ENCODE data around the gene GPATCH3. TPM values are rescaled to one million over a fixed set of nuclear protein-coding genes. Genes with fewer than 3 reads are reported as not detected.

The GPATCH3 gene
- total RNA-seq, 2 donors from 2014 or later = 9.4 to 13.4 TPM

DNA sequence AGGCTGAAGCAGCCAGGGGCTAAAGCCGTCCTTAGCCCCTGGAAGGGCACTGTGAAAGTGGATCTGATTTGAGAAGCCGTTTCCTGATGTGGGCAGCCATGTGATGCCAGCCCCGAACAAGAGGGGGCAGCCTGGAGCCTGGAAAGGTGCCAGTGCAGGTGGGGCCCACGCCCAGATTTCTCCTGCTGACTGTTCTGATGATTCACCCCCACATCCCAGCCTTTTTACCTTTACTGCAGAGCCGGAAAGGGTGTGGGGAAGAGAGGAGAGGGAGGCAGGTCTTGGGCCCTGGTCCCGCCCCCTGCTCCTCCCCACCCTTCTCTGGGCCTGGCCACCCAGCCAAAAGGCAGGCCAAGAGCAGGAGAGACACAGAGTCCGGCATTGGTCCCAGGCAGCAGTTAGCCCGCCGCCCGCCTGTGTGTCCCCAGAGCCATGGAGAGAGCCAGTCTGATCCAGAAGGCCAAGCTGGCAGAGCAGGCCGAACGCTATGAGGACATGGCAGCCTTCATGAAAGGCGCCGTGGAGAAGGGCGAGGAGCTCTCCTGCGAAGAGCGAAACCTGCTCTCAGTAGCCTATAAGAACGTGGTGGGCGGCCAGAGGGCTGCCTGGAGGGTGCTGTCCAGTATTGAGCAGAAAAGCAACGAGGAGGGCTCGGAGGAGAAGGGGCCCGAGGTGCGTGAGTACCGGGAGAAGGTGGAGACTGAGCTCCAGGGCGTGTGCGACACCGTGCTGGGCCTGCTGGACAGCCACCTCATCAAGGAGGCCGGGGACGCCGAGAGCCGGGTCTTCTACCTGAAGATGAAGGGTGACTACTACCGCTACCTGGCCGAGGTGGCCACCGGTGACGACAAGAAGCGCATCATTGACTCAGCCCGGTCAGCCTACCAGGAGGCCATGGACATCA lies 37.2 kb downstream of the GPATCH3 start, which contains the start of gene SFN:
Gene SFN (plus strand): TSS at position 369 of the 904 bp plus-strand sequence. CDS start 64 bp downstream, at position 433.
- H3K27ac Mint-ChIP-seq = peak within 1 kb of the TSS; percentile 85
- no peaks in the 10 kb centered on the region for H3K9me3 Mint-ChIP-seq
- no peaks in the 10 kb centered on the region for H3K36me3 Mint-ChIP-seq (ENCODE audit: low read depth)
- no peaks in the 10 kb centered on the region for H3K27me3 Mint-ChIP-seq
- no peak for ATAC-seq (replicated peaks)
- H3K4me3 Mint-ChIP-seq = peak within 1 kb of the TSS; percentile 87
- peaks cover 23% of the 10 kb centered on the region for H3K4me1 Mint-ChIP-seq

DNA sequence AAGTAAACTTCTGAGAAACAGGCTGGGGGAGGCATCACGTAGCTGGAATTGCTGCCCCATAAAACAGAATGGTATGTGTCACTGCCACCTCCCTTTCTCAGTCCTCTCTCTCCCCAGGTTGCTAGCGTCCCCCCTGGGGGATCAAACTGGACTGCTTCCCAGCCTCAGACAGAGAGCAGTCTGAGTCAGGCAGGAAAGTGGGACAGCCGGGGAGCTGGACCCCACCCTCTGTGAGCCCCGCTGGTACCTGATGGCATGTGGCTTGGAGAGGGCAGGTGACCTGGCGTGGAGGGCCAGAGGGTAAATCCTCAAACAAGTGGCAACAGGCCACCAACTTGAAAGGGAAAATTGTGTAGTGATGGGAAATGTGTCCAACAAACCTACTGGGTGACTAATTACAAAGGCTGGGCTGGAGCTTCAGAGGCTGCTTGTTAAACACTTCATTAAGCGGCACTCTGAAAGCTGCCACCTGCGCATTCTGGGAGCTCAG lies 38.3 kb downstream of the GPATCH3 start:
- H3K4me3 Mint-ChIP-seq = peak overlapping the region; percentile 87
- no peaks in the 10 kb centered on the region for H3K9me3 Mint-ChIP-seq
- no peaks in the 10 kb centered on the region for H3K27me3 Mint-ChIP-seq
- peaks cover 23% of the 10 kb centered on the region for H3K4me1 Mint-ChIP-seq
- no peak for ATAC-seq (replicated peaks)
- H3K27ac Mint-ChIP-seq = peak overlapping the region; percentile 85
- peaks cover 2% of the 10 kb centered on the region for H3K36me3 Mint-ChIP-seq (ENCODE audit: low read depth)

DNA sequence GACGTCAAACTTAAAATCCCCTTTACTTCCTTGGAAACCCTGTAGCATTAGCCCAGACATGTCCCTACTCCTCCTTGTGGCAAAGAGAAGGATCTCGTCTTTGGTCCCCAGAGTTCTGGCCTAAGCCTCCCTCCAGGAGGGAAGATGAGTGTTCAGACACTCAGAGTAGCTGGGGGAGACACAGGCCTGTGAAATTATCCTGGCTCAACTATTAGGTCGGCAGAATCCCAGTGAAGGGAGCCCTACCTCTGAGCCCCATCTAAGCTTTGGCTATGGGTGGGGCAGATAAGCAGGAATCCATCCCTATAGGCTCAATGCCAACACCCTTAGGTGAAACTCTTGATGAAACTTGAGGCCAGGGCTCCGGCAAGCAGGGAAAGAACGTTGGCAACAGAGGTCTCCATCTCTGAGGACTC lies 39.0 kb downstream of the GPATCH3 start:
- ATAC-seq (replicated peaks) = no peak
- Mint-ChIP-seq H3K27ac (peak overlapping the region; percentile 85), H3K9me3 (no peaks in the 10 kb centered on the region), H3K36me3 (ENCODE audit: low read depth) (peaks cover 6% of the 10 kb centered on the region), H3K4me3 (peak overlapping the region; percentile 87), H3K27me3 (no peaks in the 10 kb centered on the region), H3K4me1 (peaks cover 23% of the 10 kb centered on the region)

DNA sequence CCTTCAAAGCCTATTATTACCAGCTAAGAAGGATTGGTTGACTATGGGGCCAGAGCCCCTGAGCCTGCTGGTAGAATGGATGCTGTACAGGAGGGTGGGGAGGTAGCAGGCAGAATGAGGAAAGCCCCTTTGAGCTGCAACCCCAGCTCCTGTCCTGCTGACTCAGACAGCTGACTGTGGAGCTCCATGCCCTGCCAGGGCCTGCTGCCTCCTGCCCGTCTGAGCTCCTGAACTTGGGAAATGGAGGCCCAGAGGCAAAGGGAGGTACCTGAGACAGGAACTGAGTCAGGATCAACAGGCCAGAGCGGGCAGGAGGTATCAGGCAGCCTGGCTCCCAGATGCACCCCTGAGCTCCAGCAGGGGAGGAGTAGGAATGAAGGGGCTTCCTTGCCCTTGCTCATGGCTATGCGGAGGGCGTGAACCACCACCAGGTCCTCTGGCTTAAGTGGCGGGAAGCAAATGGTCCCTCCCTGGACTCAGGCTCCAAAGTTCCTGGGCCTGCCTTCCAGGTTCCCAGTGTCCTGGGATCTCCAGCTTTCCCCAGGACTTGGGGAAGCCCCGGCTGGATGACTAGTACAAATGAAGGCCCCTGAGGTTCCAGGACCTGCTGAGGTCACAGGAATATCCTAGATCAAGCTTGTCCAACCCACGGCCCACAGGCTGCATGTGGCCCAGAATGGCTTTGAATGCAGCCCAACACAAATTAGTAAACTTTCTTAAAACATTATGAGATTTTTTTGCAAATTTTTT lies 41.2 kb downstream of the GPATCH3 start:
- H3K36me3 Mint-ChIP-seq (ENCODE audit: low read depth) = peaks cover 26% of the 10 kb centered on the region

DNA sequence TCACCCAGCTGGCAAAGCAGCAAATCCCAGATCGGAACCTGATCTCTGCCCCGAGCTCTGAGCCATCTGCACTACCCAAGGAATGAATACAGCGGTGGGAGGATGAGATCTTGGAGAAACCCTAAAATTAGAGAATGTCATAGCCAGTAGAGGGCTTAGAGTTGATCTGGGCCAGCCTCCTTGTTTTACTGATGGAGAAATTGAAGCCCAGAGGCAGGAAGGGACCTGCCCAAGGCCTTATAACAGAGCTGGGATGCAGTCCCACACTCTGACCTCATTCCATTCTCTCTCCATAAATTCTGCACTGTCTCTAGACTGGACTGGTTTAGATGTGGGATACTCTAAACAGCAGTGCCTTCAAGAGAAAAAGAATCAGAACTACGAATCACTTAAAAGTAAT lies 42.1 kb downstream of the GPATCH3 start:
- no peaks in the 10 kb centered on the region for H3K9me3 Mint-ChIP-seq
- peaks cover 19% of the 10 kb centered on the region for H3K4me1 Mint-ChIP-seq
- H3K4me3 Mint-ChIP-seq = no peak overlapping the region
- peaks cover 35% of the 10 kb centered on the region for H3K36me3 Mint-ChIP-seq (ENCODE audit: low read depth)
- no peak for ATAC-seq (replicated peaks)
- H3K27ac Mint-ChIP-seq = no peak overlapping the region
- H3K27me3 Mint-ChIP-seq = no peaks in the 10 kb centered on the region

More for the DNA sequence above, 41.2 kb downstream of the GPATCH3 start:
- no peak overlapping the region for H3K4me3 Mint-ChIP-seq
- no peak overlapping the region for H3K27ac Mint-ChIP-seq
- H3K9me3 Mint-ChIP-seq = no peaks in the 10 kb centered on the region
- peak; percentile 15 for ATAC-seq (replicated peaks)
- H3K27me3 Mint-ChIP-seq = no peaks in the 10 kb centered on the region
- peaks cover 23% of the 10 kb centered on the region for H3K4me1 Mint-ChIP-seq

DNA sequence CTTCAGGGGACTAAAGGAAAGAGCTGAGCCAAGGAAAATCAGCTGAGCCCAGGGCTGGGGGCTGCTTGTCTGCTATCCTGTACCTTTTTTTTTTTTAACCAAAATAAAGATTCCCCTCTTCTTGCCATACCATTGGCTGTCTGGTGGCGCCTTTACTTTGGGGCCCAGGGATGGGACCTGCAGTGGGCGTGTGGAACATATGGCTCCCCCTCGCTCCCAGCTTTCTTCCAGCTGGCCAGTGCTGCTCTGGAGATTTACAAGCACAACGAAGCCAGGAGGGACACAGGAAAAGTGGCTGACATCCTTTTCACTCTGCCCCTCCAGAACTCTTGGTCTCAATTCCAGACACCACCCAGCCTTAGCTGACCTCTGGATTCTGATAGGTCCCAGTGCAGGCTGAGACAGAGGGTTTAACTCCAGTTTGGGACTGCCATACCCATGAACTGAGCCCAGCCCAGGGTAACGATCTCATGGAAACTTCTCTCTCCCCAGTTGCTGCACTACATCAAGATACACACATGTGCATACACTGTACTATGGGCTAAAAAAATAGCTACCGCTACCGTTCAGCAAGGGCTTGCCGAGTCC lies 42.7 kb downstream of the GPATCH3 start:
- Mint-ChIP-seq H3K27me3 (no peaks in the 10 kb centered on the region), H3K36me3 (ENCODE audit: low read depth) (peaks cover 41% of the 10 kb centered on the region), H3K27ac (no peak overlapping the region), H3K4me1 (peaks cover 13% of the 10 kb centered on the region), H3K9me3 (no peaks in the 10 kb centered on the region), H3K4me3 (no peak overlapping the region)
- no peak for ATAC-seq (replicated peaks)

DNA sequence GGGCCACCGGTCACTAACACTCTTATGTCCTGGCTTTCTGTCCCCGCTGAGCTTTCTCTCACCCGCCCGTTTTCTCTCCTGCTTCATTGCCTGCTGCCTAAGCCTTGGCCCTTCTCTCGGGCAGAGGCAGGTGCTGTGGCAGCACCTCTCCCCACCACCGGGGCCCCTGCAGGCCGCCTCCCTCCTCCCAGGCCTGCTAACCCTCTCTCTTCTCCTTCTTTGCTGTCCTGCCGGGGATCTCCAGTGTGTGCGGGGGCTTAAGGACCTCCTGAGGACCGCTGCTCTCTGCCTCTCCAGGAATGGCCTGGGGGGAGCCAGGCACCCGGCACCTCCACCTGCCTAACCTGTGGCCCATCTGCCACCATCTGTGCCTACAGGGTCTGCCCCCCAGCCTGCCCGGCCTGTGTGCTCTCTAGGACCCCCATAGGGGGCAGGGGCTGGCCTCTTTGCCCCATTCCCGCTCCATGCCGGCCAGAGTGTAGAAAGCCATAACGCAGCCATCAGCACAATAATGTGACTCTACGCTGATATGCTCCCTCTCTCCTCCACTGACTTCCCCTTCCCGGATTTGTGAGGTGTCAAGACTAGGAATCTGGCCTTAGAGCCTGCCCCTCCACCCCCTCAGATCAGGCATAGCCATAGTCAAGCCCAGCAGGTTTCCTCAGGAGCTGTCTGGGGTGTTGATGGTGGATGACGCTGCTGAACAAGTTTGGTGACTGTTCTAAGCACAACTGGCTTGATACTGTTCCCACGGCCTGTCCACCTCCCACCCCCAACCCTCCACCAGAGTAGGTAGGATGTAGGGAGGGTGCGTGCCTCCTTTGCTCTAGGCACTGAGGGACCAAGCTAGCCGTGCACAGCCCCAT lies 43.4 kb downstream of the GPATCH3 start:
- H3K27me3 Mint-ChIP-seq = no peaks in the 10 kb centered on the region
- H3K4me3 Mint-ChIP-seq = no peak overlapping the region
- peak overlapping the region; percentile 12 for H3K27ac Mint-ChIP-seq

DNA sequence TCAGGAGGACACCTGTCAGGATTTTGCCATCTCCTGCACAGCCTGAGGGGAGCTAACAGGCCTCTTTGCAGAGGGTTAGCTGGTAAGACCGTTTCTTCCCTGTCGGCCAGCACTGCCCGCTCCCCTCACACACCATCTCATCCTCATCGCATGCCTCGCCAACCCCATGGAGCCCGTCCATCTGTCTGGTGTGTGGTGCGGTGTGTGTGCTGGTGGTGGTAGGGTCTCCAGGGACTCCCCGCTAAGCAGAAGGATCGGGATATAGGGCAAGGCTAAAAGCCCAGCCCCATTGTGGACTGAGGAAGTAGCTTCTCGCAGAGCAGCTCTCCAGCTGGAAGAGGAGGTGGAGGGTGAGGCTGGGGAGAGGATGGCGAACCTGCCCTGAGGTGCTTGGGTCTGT lies 44.1 kb downstream of the GPATCH3 start:
- H3K4me3 Mint-ChIP-seq = no peak overlapping the region
- peaks cover 55% of the 10 kb centered on the region for H3K36me3 Mint-ChIP-seq (ENCODE audit: low read depth)
- H3K9me3 Mint-ChIP-seq = no peaks in the 10 kb centered on the region
- H3K27ac Mint-ChIP-seq = peak overlapping the region; percentile 39
- peaks cover 5% of the 10 kb centered on the region for H3K4me1 Mint-ChIP-seq
- no peaks in the 10 kb centered on the region for H3K27me3 Mint-ChIP-seq
- ATAC-seq (replicated peaks) = no peak

More for the DNA sequence above, 43.4 kb downstream of the GPATCH3 start:
- Mint-ChIP-seq H3K36me3 (ENCODE audit: low read depth) (peaks cover 48% of the 10 kb centered on the region), H3K9me3 (no peaks in the 10 kb centered on the region), H3K4me1 (peaks cover 7% of the 10 kb centered on the region)
- no peak for ATAC-seq (replicated peaks)

DNA sequence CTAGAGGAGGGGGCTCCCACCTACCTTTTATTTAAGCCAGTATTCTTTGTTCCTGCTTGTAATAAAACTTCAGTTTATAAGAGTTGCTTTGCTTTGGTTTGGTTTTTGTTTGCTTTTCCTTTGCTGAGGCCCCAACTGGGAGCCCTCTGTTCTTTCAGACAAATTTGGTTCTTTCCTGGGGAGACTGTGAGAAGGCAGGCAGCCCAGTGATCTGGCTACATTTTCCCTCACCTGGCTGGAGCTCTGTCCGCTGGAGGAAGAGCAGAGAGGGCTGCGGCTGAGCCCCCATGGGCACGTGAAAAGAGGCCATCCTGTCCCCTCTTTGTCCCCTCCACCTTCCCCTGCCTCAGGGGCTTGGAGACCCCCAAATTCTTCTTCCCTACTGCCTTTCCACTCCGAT lies 44.6 kb downstream of the GPATCH3 start:
- H3K36me3 Mint-ChIP-seq (ENCODE audit: low read depth) = peaks cover 60% of the 10 kb centered on the region
- peak overlapping the region; percentile 39 for H3K27ac Mint-ChIP-seq
- no peaks in the 10 kb centered on the region for H3K9me3 Mint-ChIP-seq
- ATAC-seq (replicated peaks) = no peak
- peaks cover 5% of the 10 kb centered on the region for H3K4me1 Mint-ChIP-seq
- H3K4me3 Mint-ChIP-seq = no peak overlapping the region
- H3K27me3 Mint-ChIP-seq = no peaks in the 10 kb centered on the region

DNA sequence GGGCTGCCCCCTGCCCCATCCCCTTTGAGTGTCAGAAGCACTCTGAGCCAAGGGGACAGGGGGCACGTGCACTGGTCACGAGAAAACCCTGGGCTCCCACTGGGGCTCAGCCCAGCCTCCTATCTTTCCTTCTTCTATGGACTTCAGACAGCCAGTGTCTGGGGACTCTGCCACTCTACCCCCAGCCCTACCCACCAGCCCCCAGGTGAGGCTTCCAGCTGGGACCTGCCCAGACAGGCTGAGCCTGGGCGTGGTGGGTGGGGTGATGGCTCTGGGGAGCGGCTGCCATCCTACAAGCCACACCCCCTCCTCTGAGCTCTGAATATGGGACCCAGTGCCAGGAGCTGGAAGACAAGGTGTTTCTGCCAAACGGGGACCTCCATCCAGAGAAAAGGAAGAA lies 45.4 kb downstream of the GPATCH3 start:
- peaks cover 5% of the 10 kb centered on the region for H3K4me1 Mint-ChIP-seq
- H3K9me3 Mint-ChIP-seq = no peaks in the 10 kb centered on the region
- H3K27ac Mint-ChIP-seq = no peak overlapping the region
- peaks cover 68% of the 10 kb centered on the region for H3K36me3 Mint-ChIP-seq (ENCODE audit: low read depth)
- no peak overlapping the region for H3K4me3 Mint-ChIP-seq
- no peak for ATAC-seq (replicated peaks)
- no peaks in the 10 kb centered on the region for H3K27me3 Mint-ChIP-seq

DNA sequence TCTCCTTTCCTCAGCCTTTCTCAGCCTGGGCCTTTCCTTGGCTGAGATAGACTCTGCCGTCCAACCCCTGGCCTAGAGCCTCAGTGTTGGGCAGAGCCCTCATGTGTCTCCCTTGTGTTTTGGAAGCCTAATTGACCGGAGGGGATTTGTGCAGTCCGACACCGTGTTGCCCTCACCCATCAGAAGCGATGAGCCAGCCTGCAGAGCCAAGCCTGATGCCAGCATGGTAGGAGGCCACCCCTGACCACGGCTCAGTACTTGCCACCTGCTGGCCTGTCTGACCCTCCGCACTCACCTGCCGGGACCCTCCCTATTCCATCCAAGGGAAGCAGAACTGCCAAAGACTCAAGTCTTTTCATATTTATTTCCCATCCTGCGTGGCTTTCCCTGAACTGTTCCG lies 46.7 kb downstream of the GPATCH3 start:
- H3K36me3 Mint-ChIP-seq (ENCODE audit: low read depth) = peaks cover 81% of the 10 kb centered on the region
- H3K27me3 Mint-ChIP-seq = no peaks in the 10 kb centered on the region
- ATAC-seq (replicated peaks) = no peak
- H3K4me3 Mint-ChIP-seq = no peak overlapping the region
- H3K27ac Mint-ChIP-seq = no peak overlapping the region
- no peaks in the 10 kb centered on the region for H3K9me3 Mint-ChIP-seq
- peaks cover 5% of the 10 kb centered on the region for H3K4me1 Mint-ChIP-seq

DNA sequence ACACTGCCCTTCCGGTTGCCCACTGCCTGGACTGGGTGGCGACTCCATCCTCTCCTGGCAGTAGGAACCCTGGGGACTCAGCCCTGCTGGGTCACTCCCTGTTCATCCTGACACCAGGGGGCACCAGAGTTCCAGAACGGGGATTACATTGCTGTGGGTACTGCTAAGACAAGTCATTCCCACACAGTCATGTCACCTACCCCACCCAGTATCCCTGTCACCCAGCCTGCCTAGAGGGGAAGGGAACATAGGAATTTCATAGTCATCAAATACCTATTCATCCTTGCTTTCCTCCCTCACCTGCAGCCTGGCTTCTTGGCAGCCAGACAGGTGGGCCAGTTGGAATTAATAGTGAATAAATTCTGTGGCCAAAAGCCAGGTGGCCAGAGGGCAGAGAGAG lies 47.1 kb downstream of the GPATCH3 start:
- ATAC-seq (replicated peaks) = peak; percentile 73

DNA sequence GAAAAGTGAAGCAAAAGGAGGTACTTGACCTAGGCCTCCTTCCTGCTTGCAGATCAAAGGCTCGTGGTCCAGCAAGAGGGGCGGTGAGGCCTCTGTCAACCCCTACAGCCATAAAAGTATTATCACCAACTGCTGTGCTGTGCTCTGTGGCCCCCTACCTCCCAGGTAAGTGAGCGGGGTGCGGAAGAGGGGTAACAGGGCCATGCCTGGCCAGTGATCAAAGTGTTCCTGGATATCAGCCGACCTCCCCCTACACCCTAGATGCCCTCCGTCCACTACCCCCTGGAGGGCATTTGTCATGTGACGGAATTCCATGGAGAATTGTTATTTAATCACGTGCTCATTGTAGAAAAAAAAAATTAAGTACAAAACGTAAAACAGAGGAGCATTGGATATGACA lies 47.6 kb downstream of the GPATCH3 start:
- H3K27ac Mint-ChIP-seq = no peak overlapping the region

More for the DNA sequence above, 47.1 kb downstream of the GPATCH3 start:
- Mint-ChIP-seq H3K4me3 (no peak overlapping the region), H3K36me3 (ENCODE audit: low read depth) (peaks cover 85% of the 10 kb centered on the region), H3K27me3 (no peaks in the 10 kb centered on the region), H3K27ac (no peak overlapping the region), H3K4me1 (peaks cover 5% of the 10 kb centered on the region), H3K9me3 (no peaks in the 10 kb centered on the region)

More for the DNA sequence above, 47.6 kb downstream of the GPATCH3 start:
- H3K36me3 Mint-ChIP-seq (ENCODE audit: low read depth) = peaks cover 90% of the 10 kb centered on the region
- H3K4me3 Mint-ChIP-seq = no peak overlapping the region
- no peak for ATAC-seq (replicated peaks)
- H3K4me1 Mint-ChIP-seq = peaks cover 6% of the 10 kb centered on the region
- H3K27me3 Mint-ChIP-seq = no peaks in the 10 kb centered on the region
- H3K9me3 Mint-ChIP-seq = no peaks in the 10 kb centered on the region
